Measurements from ENCODE around the gene EGLN2. TPM values are rescaled to one million over a fixed set of nuclear protein-coding genes. Genes with fewer than 3 reads are reported as not detected.

EGLN2 gene
- total RNA-seq, 1 experiment from 2014 or later: 58.6 TPM

GRCh38 chr19:40805258-40805868 is 6.4 kb downstream of the EGLN2 start:
- Histone ChIP-seq H3K9me2 (ENCODE audit: insufficient read depth) (no peaks in the 10 kb centered on the region), H3K27ac (ENCODE audit: low read depth, low read length) (no peak overlapping the region), H2AFZ (ENCODE audit: low read depth, low read length, poor library complexity, severe bottlenecking) (no peak overlapping the region), H3K36me3 (ENCODE audit: control insufficient read depth in 1 of 2, insufficient read depth in 2 of 2, low read length in 2 of 2) (peaks cover 17 to 31% of the 10 kb centered on the region in 2 experiments; a peak in 3 of 4 replicates), H3K79me2 (ENCODE audit: insufficient read depth, low read length) (peaks cover 76% of the 10 kb centered on the region), H4K20me1 (ENCODE audit: insufficient read depth) (peaks cover 4% of the 10 kb centered on the region; the same call in 1 of the 2 replicates), H3K4me3 (replicated peaks in 1 of 2; ENCODE audit: low read depth in 1 of 2, low read length in 2 of 2) (no peak overlapping the region), H3K4me1 (ENCODE audit: control insufficient read depth in 1 of 2, insufficient read depth in 2 of 2, low read length in 2 of 2) (peaks cover 17 to 60% of the 10 kb centered on the region in 2 experiments; a peak in 3 of 4 replicates), H3K9ac (ENCODE audit: low read length) (no peak overlapping the region), H3K4me2 (ENCODE audit: low read length) (no peak overlapping the region), H3K9me3 (ENCODE audit: control insufficient read depth in 1 of 2, insufficient read depth in 1 of 2, low read depth in 1 of 2, low read length in 2 of 2) (no peaks in the 10 kb centered on the region), H3K27me3 (ENCODE audit: insufficient read depth, low read length) (no peaks in the 10 kb centered on the region)
- POLR2A ChIA-PET: interaction anchor here (0.6 kb wide), 1 partner anchor 374 kb away, joined by 8 read pairs; no protein-coding TSS in a partner anchor
- RAD21 ChIA-PET (ENCODE audit: low non-redundant PET in 1 of 2, low total read pairs in 2 of 2, uncharacterized antibody in 2 of 2, unreplicated experiment in 2 of 2): no interaction called here
- DNase-seq (ENCODE audit: low read depth, low spot score) (no peak), ATAC-seq (no peak)
- no TSS peak for BruUV-seq (replicated peaks)
- intact Hi-C loops (cut with micrococcal nuclease): no loop called here
- TF ChIP-seq EGR1 (IDR thresholded peaks at IDR 0.05; ENCODE audit: low read depth) (no peak), CBX3 (IDR thresholded peaks at IDR 0.05; ENCODE audit: low read depth) (no peak), SRF (IDR thresholded peaks at IDR 0.05; ENCODE audit: low read depth) (no peak), POLR2AphosphoS5 (IDR thresholded peaks at IDR 0.05; ENCODE audit: low read depth, low read length) (no peak), TCF7L2 (IDR thresholded peaks at IDR 0.05; ENCODE audit: borderline replicate concordance, extremely low read depth, insufficient read depth, insufficient read length) (no peak), SP1 (IDR thresholded peaks at IDR 0.05; ENCODE audit: low read depth) (no peak), FOSL1 (IDR thresholded peaks at IDR 0.05; ENCODE audit: low read depth) (no peak), EZH2phosphoT487 (IDR thresholded peaks at IDR 0.05; ENCODE audit: borderline replicate concordance) (no peak), RAD21 (IDR thresholded peaks at IDR 0.05; ENCODE audit: low read depth) (no peak), ZFX (IDR thresholded peaks at IDR 0.05) (no peak), REST (IDR thresholded peaks at IDR 0.05; ENCODE audit: low read depth) (no peak)
- TF ChIP-seq, protein P1, sequence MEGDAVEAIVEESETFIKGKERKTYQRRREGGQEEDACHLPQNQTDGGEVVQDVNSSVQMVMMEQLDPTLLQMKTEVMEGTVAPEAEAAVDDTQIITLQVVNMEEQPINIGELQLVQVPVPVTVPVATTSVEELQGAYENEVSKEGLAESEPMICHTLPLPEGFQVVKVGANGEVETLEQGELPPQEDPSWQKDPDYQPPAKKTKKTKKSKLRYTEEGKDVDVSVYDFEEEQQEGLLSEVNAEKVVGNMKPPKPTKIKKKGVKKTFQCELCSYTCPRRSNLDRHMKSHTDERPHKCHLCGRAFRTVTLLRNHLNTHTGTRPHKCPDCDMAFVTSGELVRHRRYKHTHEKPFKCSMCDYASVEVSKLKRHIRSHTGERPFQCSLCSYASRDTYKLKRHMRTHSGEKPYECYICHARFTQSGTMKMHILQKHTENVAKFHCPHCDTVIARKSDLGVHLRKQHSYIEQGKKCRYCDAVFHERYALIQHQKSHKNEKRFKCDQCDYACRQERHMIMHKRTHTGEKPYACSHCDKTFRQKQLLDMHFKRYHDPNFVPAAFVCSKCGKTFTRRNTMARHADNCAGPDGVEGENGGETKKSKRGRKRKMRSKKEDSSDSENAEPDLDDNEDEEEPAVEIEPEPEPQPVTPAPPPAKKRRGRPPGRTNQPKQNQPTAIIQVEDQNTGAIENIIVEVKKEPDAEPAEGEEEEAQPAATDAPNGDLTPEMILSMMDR (IDR thresholded peaks at IDR 0.05 in 2 of 3, conservative IDR thresholded peaks at IDR 0.05 in 1 of 3; ENCODE audit: borderline replicate concordance in 1 of 3, insufficient read depth in 1 of 3, low read depth in 2 of 3, low read length in 2 of 3): no peak
- TF ChIP-seq, protein P2, sequence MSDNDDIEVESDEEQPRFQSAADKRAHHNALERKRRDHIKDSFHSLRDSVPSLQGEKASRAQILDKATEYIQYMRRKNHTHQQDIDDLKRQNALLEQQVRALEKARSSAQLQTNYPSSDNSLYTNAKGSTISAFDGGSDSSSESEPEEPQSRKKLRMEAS (IDR thresholded peaks at IDR 0.05): no peak
- TF ChIP-seq, protein P3, sequence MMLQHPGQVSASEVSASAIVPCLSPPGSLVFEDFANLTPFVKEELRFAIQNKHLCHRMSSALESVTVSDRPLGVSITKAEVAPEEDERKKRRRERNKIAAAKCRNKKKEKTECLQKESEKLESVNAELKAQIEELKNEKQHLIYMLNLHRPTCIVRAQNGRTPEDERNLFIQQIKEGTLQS (IDR thresholded peaks at IDR 0.05): no peak
- CTCF ChIA-PET: interaction anchor here (0.7 kb wide), 1 partner anchor 28 kb away, joined by 3 read pairs; no protein-coding TSS in a partner anchor

All from HCT116 (cell line).